Stomach smooth muscle (tissue), 2 donors: ENCODE data around the gene PCDHGA7.
"Not testable (repeated sequence)": the region's sequence is repeated elsewhere in the genome, so short reads cannot be mapped to it uniquely, and the experiment has no call there.

ENCODE experiments used
- H3K27ac ChIP-seq: one replicate; pipeline ENCODE4 v1.7.0; 2013; ENCODE audit warnings: mild to moderate bottlenecking, low read length, inconsistent platforms
- H3K27me3 ChIP-seq, 2 donors: one replicate each; pipeline ENCODE4 v1.7.0; 2013; ENCODE audit warnings: low read length in 2 of 2; ENCODE audit not compliant: insufficient read depth in 2 of 2, control insufficient read depth in 1 of 2
- H3K36me3 ChIP-seq, 2 donors: one replicate each; pipeline ENCODE4 v1.7.0; 2013; ENCODE audit warnings: low read length in 2 of 2; ENCODE audit not compliant: control insufficient read depth in 2 of 2, insufficient read depth in 2 of 2
- H3K4me1 ChIP-seq: one replicate; pipeline ENCODE4 v1.7.0; 2013; ENCODE audit warnings: low read length; ENCODE audit not compliant: control insufficient read depth, insufficient read depth
- H3K4me3 ChIP-seq, 2 donors: one replicate each; pipeline ENCODE4 v1.7.0; 2013; ENCODE audit warnings: low read length in 2 of 2
- H3K9ac ChIP-seq, 2 donors: one replicate each; pipeline ENCODE4 v1.7.0; 2013; ENCODE audit warnings: low read length in 2 of 2, mild to moderate bottlenecking in 1 of 2
- H3K9me3 ChIP-seq, 2 donors: one replicate each; pipeline ENCODE4 v1.7.0; 2013; ENCODE audit warnings: low read length in 2 of 2; ENCODE audit not compliant: control insufficient read depth in 2 of 2
- donor health status: healthy.
- donor health status: Pancreatic carcinoma.

The PCDHGA7 gene

GRCh38 chr5:141389153-141390042 lies 6.9 kb downstream of the PCDHGA7 start:
- Histone ChIP-seq H3K9me3 (peaks cover 49 to 75% of the 10 kb centered on the region in 2 donors), H3K4me1 (no peaks in the 10 kb centered on the region), H3K4me3 (peak overlapping the region; percentile 29 to 38)

GRCh38 chr5:141392429-141393198 lies 10.1 kb downstream of the PCDHGA7 start, which contains the start of gene PCDHGA8:
Gene PCDHGA8, plus strand, starts transcription at chr5:141392633. Its CDS starts 181 bp downstream, at chr5:141392814.
- Histone ChIP-seq H3K4me3 (peak within 1 kb of the TSS; percentile 15 to 37), H3K4me1 (no peaks in the 10 kb centered on the region), H3K36me3 (peaks cover 2 to 3% of the 10 kb centered on the region in 2 donors), H3K9me3 (peaks cover 37 to 75% of the 10 kb centered on the region in 2 donors), H3K9ac (no peak within 1 kb of the TSS), H3K27me3 (peaks cover 0 to 3% of the 10 kb centered on the region in 2 donors), H3K27ac (no peak within 1 kb of the TSS)

More at GRCh38 chr5:141389153-141390042, 6.9 kb downstream of the PCDHGA7 start:
- no peak overlapping the region for H3K9ac ChIP-seq
- no peak overlapping the region for H3K27ac ChIP-seq
- H3K27me3 ChIP-seq: peaks cover 0 to 3% of the 10 kb centered on the region in 2 donors
- H3K36me3 ChIP-seq: peaks cover 0 to 3% of the 10 kb centered on the region in 2 donors

- H3K4me3 ChIP-seq: peak overlapping the region in 1 of 2 donors; percentile 31
- no peak overlapping the region for H3K27ac ChIP-seq
- peaks cover 35 to 76% of the 10 kb centered on the region in 2 donors for H3K9me3 ChIP-seq
- no peaks in the 10 kb centered on the region for H3K4me1 ChIP-seq
- H3K36me3 ChIP-seq: peaks cover 2 to 3% of the 10 kb centered on the region in 2 donors
- peaks cover 0 to 3% of the 10 kb centered on the region in 2 donors for H3K27me3 ChIP-seq
- H3K9ac ChIP-seq: no peak overlapping the region
Measured at GRCh38 chr5:141393267-141393666, 10.7 kb downstream of the PCDHGA7 start.

GRCh38 chr5:141394401-141395187 lies 12.1 kb downstream of the PCDHGA7 start:
- H3K36me3 ChIP-seq, H3K9ac ChIP-seq, H3K4me1 ChIP-seq, H3K4me3 ChIP-seq, H3K27me3 ChIP-seq, H3K27ac ChIP-seq: not testable (repeated sequence)
- H3K9me3 ChIP-seq: peaks cover 32 to 76% of the 10 kb centered on the region in 2 donors

- not testable (repeated sequence) for H3K4me1 ChIP-seq
- H3K9me3 ChIP-seq: peaks cover 18 to 71% of the 10 kb centered on the region in 2 donors
Measured at GRCh38 chr5:141397756-141398551, 15.4 kb downstream of the PCDHGA7 start, which contains the start of gene PCDHGB5. Gene PCDHGB5, plus strand, starts transcription at chr5:141397947. Its CDS starts 181 bp downstream, at chr5:141398128.

GRCh38 chr5:141398608-141399007 lies 16.1 kb downstream of the PCDHGA7 start:
- Histone ChIP-seq H3K9me3 (peaks cover 16 to 71% of the 10 kb centered on the region in 2 donors), H3K27me3 (no peaks in the 10 kb centered on the region), H3K27ac (no peak overlapping the region), H3K36me3 (peaks cover 0 to 2% of the 10 kb centered on the region in 2 donors), H3K4me1 (no peaks in the 10 kb centered on the region), H3K4me3 (peak overlapping the region; percentile 55 to 62), H3K9ac (no peak overlapping the region)

More at GRCh38 chr5:141397756-141398551, 15.4 kb downstream of the PCDHGA7 start, which contains the start of gene PCDHGB5:
- not testable (repeated sequence) for H3K27me3 ChIP-seq, H3K36me3 ChIP-seq, H3K27ac ChIP-seq, H3K9ac ChIP-seq
- peak within 1 kb of the TSS; percentile 55 to 62 for H3K4me3 ChIP-seq

- peaks cover 0 to 2% of the 10 kb centered on the region in 2 donors for H3K36me3 ChIP-seq
- no peak overlapping the region for H3K9ac ChIP-seq
- H3K27ac ChIP-seq: no peak overlapping the region
- H3K9me3 ChIP-seq: peaks cover 19 to 73% of the 10 kb centered on the region in 2 donors
- H3K27me3 ChIP-seq: no peaks in the 10 kb centered on the region
- no peaks in the 10 kb centered on the region for H3K4me1 ChIP-seq
- peak overlapping the region; percentile 48 to 49 for H3K4me3 ChIP-seq
Measured at GRCh38 chr5:141399555-141400258, 17.2 kb downstream of the PCDHGA7 start.

- Histone ChIP-seq H3K9ac (no peak within 1 kb of the TSS), H3K9me3 (peaks cover 21 to 74% of the 10 kb centered on the region in 2 donors), H3K27me3 (no peaks in the 10 kb centered on the region), H3K4me3 (peak within 1 kb of the TSS; percentile 60 to 65), H3K36me3 (no peaks in the 10 kb centered on the region), H3K4me1 (no peaks in the 10 kb centered on the region), H3K27ac (no peak within 1 kb of the TSS)
Measured at GRCh38 chr5:141402553-141403243, 20.2 kb downstream of the PCDHGA7 start, which contains the start of gene PCDHGA9. Gene PCDHGA9, plus strand, starts transcription at chr5:141402778. Its CDS starts 175 bp downstream, at chr5:141402953.
